Bone marrow (tissue), 2 donors: ENCODE results near the gene CAMKK1.
A peak's percentile ranks its signal among the peaks of the same experiment; 100 is the strongest.
"Not testable (repeated sequence)": the region's sequence is repeated elsewhere in the genome, so short reads cannot be mapped to it uniquely, and the experiment has no call there.

ENCODE experiments used
- DNase-seq, 2 donors: peaks; one replicate each; lab custom pipeline; 2025; lab: John Stamatoyannopoulos, UW

CAMKK1 gene

GRCh38 chr17:3846437-3847164 is 46.3 kb downstream of the CAMKK1 start:
- DNase-seq = no peak

- peak; percentile 66 to 80 for DNase-seq
Observed at GRCh38 chr17:3845621-3846436, 47.0 kb downstream of the CAMKK1 start, which contains the start of gene NCBP3. Gene NCBP3, minus strand, starts transcription at chr17:3846246. Its CDS starts 23 bp downstream, at chr17:3846223.

GRCh38 chr17:3845291-3845620 is 47.6 kb downstream of the CAMKK1 start:
- no peak for DNase-seq

GRCh38 chr17:3844556-3844955 is 48.3 kb downstream of the CAMKK1 start:
- not testable (repeated sequence) for DNase-seq

- DNase-seq = peak in 1 of 2 donors; percentile 23
Observed at GRCh38 chr17:3843935-3844516, 48.8 kb downstream of the CAMKK1 start.

- no peak for DNase-seq
Observed at GRCh38 chr17:3838206-3838605, 54.6 kb downstream of the CAMKK1 start.

GRCh38 chr17:3836551-3836950 is 56.3 kb downstream of the CAMKK1 start:
- DNase-seq = no peak

- DNase-seq = no peak
Observed at GRCh38 chr17:3835410-3836229, 57.2 kb downstream of the CAMKK1 start.

GRCh38 chr17:3834811-3835210 is 58.0 kb downstream of the CAMKK1 start:
- no peak for DNase-seq

GRCh38 chr17:3828852-3829232 is 64.0 kb downstream of the CAMKK1 start:
- DNase-seq = no peak

GRCh38 chr17:3828151-3828851 is 64.6 kb downstream of the CAMKK1 start:
- no peak for DNase-seq

- peak in 1 of 2 donors; percentile 61 for DNase-seq
Observed at GRCh38 chr17:3827124-3827773, 65.6 kb downstream of the CAMKK1 start.

GRCh38 chr17:3826191-3826590 is 66.7 kb downstream of the CAMKK1 start:
- no peak for DNase-seq

GRCh38 chr17:3821101-3821500 is 71.8 kb downstream of the CAMKK1 start:
- no peak for DNase-seq

GRCh38 chr17:3818786-3819185 is 74.1 kb downstream of the CAMKK1 start:
- DNase-seq = no peak

- DNase-seq = no peak
Observed at GRCh38 chr17:3817851-3818605, 74.8 kb downstream of the CAMKK1 start.

GRCh38 chr17:3815925-3816324 is 76.9 kb downstream of the CAMKK1 start:
- DNase-seq = no peak

- no peak for DNase-seq
Observed at GRCh38 chr17:3815122-3815521, 77.7 kb downstream of the CAMKK1 start.

- DNase-seq = no peak
Observed at GRCh38 chr17:3814361-3814760, 78.5 kb downstream of the CAMKK1 start.

GRCh38 chr17:3813171-3813570 is 79.7 kb downstream of the CAMKK1 start:
- DNase-seq = no peak
